T-helper 1 cell treated with Interleukin-12 subunit alpha and Interleukin-12 subunit beta and Interleukin-4 antibody, amounts not matched to agents 30 μg/mL and 1 μg/mL, for 36 hours (primary cell): ENCODE results near the gene FBXO38.
A peak's percentile ranks its signal among the peaks of the same experiment; 100 is the strongest.

Experiments used
- H3K27ac Mint-ChIP-seq: one replicate; pipeline ENCODE4 v1.8.0; 2021; ENCODE audit warnings: mild to moderate bottlenecking, mixed read lengths
- H3K27me3 Mint-ChIP-seq: one replicate; pipeline ENCODE4 v1.8.0; 2021; ENCODE audit warnings: low read depth, mixed read lengths
- H3K36me3 Mint-ChIP-seq: one replicate; pipeline ENCODE4 v1.8.0; 2021; ENCODE audit warnings: low read depth, mixed read lengths
- H3K4me1 Mint-ChIP-seq: one replicate; pipeline ENCODE4 v1.8.0; 2021; ENCODE audit warnings: low read depth, mixed read lengths
- H3K4me3 Mint-ChIP-seq: one replicate; pipeline ENCODE4 v1.8.0; 2021; ENCODE audit warnings: mild to moderate bottlenecking, moderate library complexity, mixed read lengths
- H3K9me3 Mint-ChIP-seq: one replicate; pipeline ENCODE4 v1.8.0; 2021; ENCODE audit warnings: mixed read lengths

Gene FBXO38

GRCh38 chr5:148372893-148373292 is 10.9 kb upstream of the FBXO38 start:
- Mint-ChIP-seq H3K4me1 (no peaks in the 10 kb centered on the region), H3K27ac (no peak overlapping the region), H3K27me3 (no peaks in the 10 kb centered on the region), H3K4me3 (no peak overlapping the region), H3K36me3 (no peaks in the 10 kb centered on the region), H3K9me3 (peaks cover 15% of the 10 kb centered on the region)

GRCh38 chr5:148374690-148375360 is 8.9 kb upstream of the FBXO38 start:
- no peaks in the 10 kb centered on the region for H3K27me3 Mint-ChIP-seq
- no peak overlapping the region for H3K27ac Mint-ChIP-seq
- H3K4me3 Mint-ChIP-seq = no peak overlapping the region
- peaks cover 4% of the 10 kb centered on the region for H3K36me3 Mint-ChIP-seq
- peaks cover 23% of the 10 kb centered on the region for H3K9me3 Mint-ChIP-seq
- peaks cover 4% of the 10 kb centered on the region for H3K4me1 Mint-ChIP-seq

GRCh38 chr5:148376198-148376597 is 7.6 kb upstream of the FBXO38 start:
- Mint-ChIP-seq H3K36me3 (peaks cover 5% of the 10 kb centered on the region), H3K4me1 (peaks cover 10% of the 10 kb centered on the region), H3K4me3 (no peak overlapping the region), H3K9me3 (peaks cover 24% of the 10 kb centered on the region), H3K27ac (no peak overlapping the region), H3K27me3 (no peaks in the 10 kb centered on the region)

- H3K27me3 Mint-ChIP-seq = no peaks in the 10 kb centered on the region
- peaks cover 24% of the 10 kb centered on the region for H3K9me3 Mint-ChIP-seq
- H3K4me3 Mint-ChIP-seq = no peak overlapping the region
- H3K27ac Mint-ChIP-seq = no peak overlapping the region
- H3K4me1 Mint-ChIP-seq = peaks cover 17% of the 10 kb centered on the region
- H3K36me3 Mint-ChIP-seq = peaks cover 5% of the 10 kb centered on the region
Observed at GRCh38 chr5:148378670-148379069, 5.1 kb upstream of the FBXO38 start.

DNA sequence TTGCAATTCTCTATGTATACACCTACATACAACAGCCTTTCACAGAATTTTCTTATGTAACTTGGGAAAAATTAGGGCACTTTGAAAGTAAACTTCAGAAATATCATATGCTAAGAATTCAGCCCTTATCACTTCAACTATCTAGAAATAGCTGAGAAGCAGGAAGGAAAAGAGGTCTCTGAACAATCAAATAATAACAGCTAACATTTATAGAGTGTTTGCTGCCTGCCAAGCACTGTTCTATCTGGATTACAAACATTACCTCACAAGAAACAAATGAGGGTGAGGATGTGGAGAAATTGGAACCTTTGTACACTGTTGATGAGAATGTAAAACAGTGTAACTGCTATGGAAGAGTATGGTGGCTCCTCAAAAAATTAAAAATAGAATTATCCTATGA is 4.4 kb upstream of the FBXO38 start:
- Mint-ChIP-seq H3K4me1 (peaks cover 17% of the 10 kb centered on the region), H3K36me3 (peaks cover 7% of the 10 kb centered on the region), H3K27ac (no peak overlapping the region), H3K4me3 (no peak overlapping the region), H3K27me3 (no peaks in the 10 kb centered on the region), H3K9me3 (peaks cover 24% of the 10 kb centered on the region)

- H3K36me3 Mint-ChIP-seq = peaks cover 14% of the 10 kb centered on the region
- H3K4me1 Mint-ChIP-seq = peaks cover 36% of the 10 kb centered on the region
- H3K4me3 Mint-ChIP-seq = no peak overlapping the region
- no peaks in the 10 kb centered on the region for H3K27me3 Mint-ChIP-seq
- no peak overlapping the region for H3K27ac Mint-ChIP-seq
- H3K9me3 Mint-ChIP-seq = peaks cover 24% of the 10 kb centered on the region
Observed at GRCh38 chr5:148381906-148382305, 1.9 kb upstream of the FBXO38 start.

DNA sequence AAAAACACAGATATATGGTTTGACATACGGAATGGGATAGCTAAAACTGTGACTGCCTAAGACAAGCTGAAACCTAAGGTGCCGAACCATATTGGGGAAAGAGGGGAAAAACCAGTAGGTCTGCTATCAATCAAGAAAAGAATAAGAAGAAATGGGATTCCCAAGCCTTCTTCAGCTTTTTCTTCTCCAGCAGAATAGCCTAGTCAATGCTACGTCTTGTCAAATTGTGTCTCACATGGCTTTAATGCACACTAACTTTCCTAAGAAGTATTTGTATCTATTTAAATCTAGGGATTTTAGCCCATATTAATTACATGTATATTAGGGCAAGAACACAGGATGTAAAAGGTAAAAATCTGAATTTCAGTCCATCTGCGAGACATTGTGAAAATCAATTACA is 797 bp upstream of the FBXO38 start:
- H3K27me3 Mint-ChIP-seq = no peaks in the 10 kb centered on the region
- H3K27ac Mint-ChIP-seq = peak overlapping the region; percentile 98
- H3K36me3 Mint-ChIP-seq = peaks cover 18% of the 10 kb centered on the region
- peaks cover 19% of the 10 kb centered on the region for H3K9me3 Mint-ChIP-seq
- peaks cover 42% of the 10 kb centered on the region for H3K4me1 Mint-ChIP-seq
- peak overlapping the region; percentile 86 for H3K4me3 Mint-ChIP-seq

- Mint-ChIP-seq H3K27me3 (no peaks in the 10 kb centered on the region), H3K4me3 (peak overlapping the region; percentile 86), H3K4me1 (peaks cover 47% of the 10 kb centered on the region), H3K36me3 (peaks cover 19% of the 10 kb centered on the region), H3K9me3 (peaks cover 5% of the 10 kb centered on the region), H3K27ac (peak overlapping the region; percentile 98)
Observed at GRCh38 chr5:148384380-148384737, 601 bp downstream of the FBXO38 start.

DNA sequence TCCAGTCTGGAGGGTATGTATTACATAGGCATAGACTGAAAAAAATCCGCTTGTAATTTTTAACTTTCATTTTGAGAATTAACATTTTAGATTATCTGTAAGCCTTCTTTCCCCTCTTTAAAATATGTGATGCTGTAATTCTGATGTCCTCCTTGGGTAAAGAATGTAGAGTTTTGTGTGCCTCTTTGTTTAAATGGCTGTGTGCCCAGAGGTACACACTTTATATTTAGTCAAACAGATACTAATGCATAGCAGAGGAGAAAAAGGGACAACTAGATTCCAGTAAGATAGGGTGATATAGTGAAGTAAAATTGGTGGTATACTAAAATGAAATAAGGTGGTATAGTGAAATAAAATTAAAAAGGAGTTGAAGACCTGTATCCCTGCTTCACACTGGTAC is 1.3 kb downstream of the FBXO38 start:
- Mint-ChIP-seq H3K36me3 (peaks cover 19% of the 10 kb centered on the region), H3K27me3 (no peaks in the 10 kb centered on the region), H3K4me1 (peaks cover 41% of the 10 kb centered on the region), H3K4me3 (peak overlapping the region; percentile 86), H3K27ac (peak overlapping the region; percentile 98), H3K9me3 (no peaks in the 10 kb centered on the region)

DNA sequence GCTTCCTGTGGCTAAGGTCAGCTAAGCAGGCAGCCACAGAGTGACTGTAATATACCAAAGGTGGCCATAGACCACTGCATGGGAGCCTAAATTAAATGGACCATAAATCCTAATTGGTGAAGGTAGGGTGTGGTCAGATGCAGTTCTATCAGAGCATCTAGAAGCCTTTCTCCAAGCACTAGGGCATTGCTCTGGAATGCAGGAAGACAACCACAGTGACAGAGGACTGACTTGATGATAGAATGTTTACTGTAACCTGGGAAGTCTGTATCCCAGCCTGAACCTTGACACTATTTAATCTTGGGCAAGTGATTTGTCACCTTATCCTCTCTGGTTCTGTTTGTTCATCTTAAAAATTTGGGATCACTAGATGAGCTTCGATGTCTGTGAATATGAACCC is 2.3 kb downstream of the FBXO38 start:
- Mint-ChIP-seq H3K9me3 (no peaks in the 10 kb centered on the region), H3K27me3 (no peaks in the 10 kb centered on the region), H3K4me3 (peak overlapping the region; percentile 86), H3K4me1 (peaks cover 41% of the 10 kb centered on the region), H3K27ac (no peak overlapping the region), H3K36me3 (peaks cover 22% of the 10 kb centered on the region)

DNA sequence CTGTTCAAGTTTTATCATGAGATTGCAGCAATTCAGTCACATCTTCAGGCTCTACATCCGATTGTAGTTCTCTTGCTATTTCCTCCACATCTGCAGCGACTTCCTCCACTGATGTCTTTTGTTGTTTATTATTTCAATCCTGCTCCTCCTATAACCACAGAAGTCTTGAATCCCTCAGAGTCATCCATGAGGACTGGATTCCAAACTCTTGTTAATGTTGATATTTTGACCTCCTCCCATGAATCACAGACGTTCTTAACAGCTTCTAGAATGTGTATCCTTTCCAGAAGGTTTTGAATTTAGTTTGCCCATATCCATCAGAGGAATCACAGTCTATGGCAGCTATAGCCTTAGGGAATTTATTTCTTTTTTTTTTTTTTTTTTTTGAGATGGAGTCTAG is 3.6 kb downstream of the FBXO38 start:
- Mint-ChIP-seq H3K9me3 (no peaks in the 10 kb centered on the region), H3K36me3 (peaks cover 27% of the 10 kb centered on the region), H3K27ac (peak overlapping the region; percentile 5), H3K27me3 (no peaks in the 10 kb centered on the region), H3K4me1 (peaks cover 46% of the 10 kb centered on the region), H3K4me3 (no peak overlapping the region)

DNA sequence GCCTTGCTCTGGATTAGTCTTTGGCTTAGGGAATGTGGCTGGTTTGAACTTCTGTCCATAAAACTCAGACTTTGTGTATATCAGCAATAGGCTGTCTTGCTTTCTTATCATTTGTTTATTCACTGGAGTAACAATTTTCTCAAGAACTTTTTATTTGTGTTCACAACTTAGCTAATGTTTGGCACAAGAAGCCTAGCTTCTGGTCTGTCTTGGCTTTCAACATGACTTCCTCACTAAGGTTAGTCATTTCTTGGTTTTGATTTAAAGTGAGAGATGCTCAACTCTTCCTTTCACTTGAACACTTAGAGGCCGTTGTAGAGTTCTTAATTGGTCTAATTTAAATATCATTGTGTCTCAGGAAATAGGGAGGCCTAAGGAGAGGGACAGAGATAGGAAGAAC is 4.9 kb downstream of the FBXO38 start:
- Mint-ChIP-seq H3K27me3 (no peaks in the 10 kb centered on the region), H3K4me1 (peaks cover 41% of the 10 kb centered on the region), H3K9me3 (no peaks in the 10 kb centered on the region), H3K4me3 (peak overlapping the region; percentile 26), H3K36me3 (peaks cover 27% of the 10 kb centered on the region), H3K27ac (peak overlapping the region; percentile 73)

- H3K36me3 Mint-ChIP-seq = peaks cover 26% of the 10 kb centered on the region
- no peaks in the 10 kb centered on the region for H3K27me3 Mint-ChIP-seq
- no peaks in the 10 kb centered on the region for H3K9me3 Mint-ChIP-seq
- H3K27ac Mint-ChIP-seq = no peak overlapping the region
- peaks cover 33% of the 10 kb centered on the region for H3K4me1 Mint-ChIP-seq
- no peak overlapping the region for H3K4me3 Mint-ChIP-seq
Observed at GRCh38 chr5:148390914-148391313, 7.2 kb downstream of the FBXO38 start.

GRCh38 chr5:148391422-148391821 is 7.7 kb downstream of the FBXO38 start:
- H3K36me3 Mint-ChIP-seq = peaks cover 26% of the 10 kb centered on the region
- H3K27me3 Mint-ChIP-seq = no peaks in the 10 kb centered on the region
- no peak overlapping the region for H3K27ac Mint-ChIP-seq

DNA sequence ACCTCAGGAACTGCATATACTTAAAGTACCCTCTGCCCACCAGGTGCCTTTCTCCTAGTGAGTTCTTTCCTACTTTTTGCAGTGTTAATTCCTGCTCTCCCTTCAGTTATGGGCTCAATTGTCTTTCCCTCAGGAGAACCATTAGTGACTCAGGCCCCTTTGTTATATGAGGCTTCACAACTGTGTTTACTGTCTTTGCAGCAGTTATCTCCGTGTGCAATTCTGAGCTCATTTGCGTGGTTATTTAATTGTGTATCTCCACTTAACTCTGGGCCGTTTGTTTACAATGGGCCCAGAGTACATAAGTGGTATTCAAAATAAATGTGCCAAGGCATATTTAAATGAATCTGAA is 9.6 kb downstream of the FBXO38 start:
- no peaks in the 10 kb centered on the region for H3K27me3 Mint-ChIP-seq
- no peaks in the 10 kb centered on the region for H3K9me3 Mint-ChIP-seq
- H3K4me1 Mint-ChIP-seq = peaks cover 26% of the 10 kb centered on the region
- H3K4me3 Mint-ChIP-seq = no peak overlapping the region
- no peak overlapping the region for H3K27ac Mint-ChIP-seq
- H3K36me3 Mint-ChIP-seq = peaks cover 27% of the 10 kb centered on the region

More at GRCh38 chr5:148391422-148391821, 7.7 kb downstream of the FBXO38 start:
- peaks cover 30% of the 10 kb centered on the region for H3K4me1 Mint-ChIP-seq
- H3K9me3 Mint-ChIP-seq = no peaks in the 10 kb centered on the region
- H3K4me3 Mint-ChIP-seq = no peak overlapping the region

DNA sequence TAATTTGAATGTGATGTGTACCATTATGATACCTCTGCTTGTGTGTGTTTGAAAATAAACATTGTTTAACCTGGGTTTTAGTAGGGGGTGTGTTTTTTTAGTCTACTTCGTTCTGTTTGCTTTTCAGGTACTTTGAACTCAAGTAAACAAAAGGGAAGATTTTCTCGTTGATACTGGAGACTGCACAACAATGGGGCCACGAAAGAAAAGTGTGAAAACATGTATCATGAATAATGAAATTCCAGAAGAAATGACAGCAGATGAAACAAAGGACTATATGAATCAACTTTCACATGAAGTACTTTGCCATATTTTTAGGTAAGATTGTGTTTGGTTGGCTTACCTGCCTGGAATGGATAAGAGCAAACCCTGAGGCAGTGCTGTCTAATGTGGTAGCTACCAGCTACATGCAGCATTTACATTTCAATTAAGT is 10.8 kb downstream of the FBXO38 start:
- H3K9me3 Mint-ChIP-seq = no peaks in the 10 kb centered on the region
- H3K27ac Mint-ChIP-seq = no peak overlapping the region
- peaks cover 33% of the 10 kb centered on the region for H3K36me3 Mint-ChIP-seq
- H3K27me3 Mint-ChIP-seq = no peaks in the 10 kb centered on the region
- peaks cover 23% of the 10 kb centered on the region for H3K4me1 Mint-ChIP-seq
- no peak overlapping the region for H3K4me3 Mint-ChIP-seq
